SK-N-DZ (cell line): ENCODE measurements around the gene TNIK.

Experiments
- DNase-seq: peaks from one replicate; pipeline ENCODE4 v3.0.0-alpha.2; 2015; ENCODE audit warnings: low spot score

TNIK gene

DNA sequence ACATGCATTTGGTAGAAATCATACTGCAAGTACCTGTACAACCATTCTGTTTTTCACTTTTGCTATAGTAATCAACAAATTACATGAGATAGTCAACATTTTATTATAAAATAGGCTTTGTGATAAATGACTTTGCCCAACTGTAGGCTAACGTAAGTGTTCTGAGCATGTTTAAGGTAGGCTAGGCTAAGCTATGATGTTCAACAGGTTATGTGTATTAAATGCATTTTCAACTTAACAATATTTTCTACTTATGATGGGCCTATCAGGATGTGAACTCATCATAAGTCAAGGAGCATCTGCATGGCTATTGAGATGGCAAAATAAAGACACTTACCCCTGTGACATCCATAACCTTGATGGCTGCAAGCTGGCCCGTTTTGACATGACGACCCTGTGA, 232.4 kb downstream of the TNIK start:
- DNase-seq, result no peak

DNA sequence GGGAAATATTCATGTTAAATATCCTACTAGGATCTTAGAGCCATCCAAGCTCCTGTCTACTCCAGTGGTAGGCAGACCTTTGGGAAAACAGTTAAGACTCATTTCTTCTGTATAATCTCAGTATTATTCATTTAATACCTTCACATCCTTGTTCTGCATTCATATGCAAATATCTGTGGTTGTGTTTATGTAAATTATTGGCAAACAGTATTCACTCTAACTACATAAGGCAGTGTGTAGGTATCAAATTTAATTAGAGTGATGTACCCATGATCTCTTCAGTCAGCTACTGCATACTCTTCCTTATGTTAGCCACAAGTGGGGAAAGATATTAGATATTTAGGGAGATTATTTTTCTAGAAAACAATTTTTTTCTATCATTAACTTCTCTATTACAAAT, 232.8 kb downstream of the TNIK start:
- DNase-seq, result no peak

DNA sequence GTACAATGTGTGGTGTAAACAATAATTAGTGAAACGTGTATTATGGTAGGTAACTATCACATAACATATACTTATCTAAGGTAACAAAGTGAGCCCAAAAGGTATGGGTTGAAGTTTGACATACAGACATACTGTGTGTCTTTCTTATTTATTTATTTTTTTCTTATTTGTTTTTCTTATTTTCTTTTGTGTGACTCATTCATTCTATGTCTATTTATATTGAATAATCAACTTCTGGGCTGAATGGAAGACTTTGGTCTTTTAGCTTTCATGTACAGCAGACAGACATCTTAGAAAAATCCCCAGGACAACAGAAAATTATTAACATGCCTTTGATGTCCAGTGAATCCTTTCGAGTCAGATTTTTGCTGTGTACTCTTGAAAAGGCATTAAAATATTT, 233.4 kb downstream of the TNIK start:
- DNase-seq, result no peak

DNA sequence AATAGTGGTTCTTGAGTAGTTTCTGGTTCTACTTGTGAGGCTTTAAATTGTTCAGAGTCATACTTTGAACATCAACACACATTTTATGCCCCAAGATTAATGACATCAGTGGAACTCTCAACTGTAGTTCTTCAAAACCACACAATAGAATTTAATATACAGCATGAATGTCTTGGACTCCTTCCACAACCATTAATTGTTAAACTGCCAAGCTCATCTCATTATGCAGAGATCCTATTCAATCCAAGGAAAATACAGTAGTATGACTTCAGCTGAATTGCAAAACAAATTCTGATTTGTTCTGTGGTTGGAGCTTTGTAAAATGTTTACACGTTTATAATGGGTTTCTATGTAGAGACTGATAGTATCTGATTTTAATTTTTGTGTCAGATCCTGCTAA, 234.5 kb downstream of the TNIK start:
- DNase-seq, result no peak

DNA sequence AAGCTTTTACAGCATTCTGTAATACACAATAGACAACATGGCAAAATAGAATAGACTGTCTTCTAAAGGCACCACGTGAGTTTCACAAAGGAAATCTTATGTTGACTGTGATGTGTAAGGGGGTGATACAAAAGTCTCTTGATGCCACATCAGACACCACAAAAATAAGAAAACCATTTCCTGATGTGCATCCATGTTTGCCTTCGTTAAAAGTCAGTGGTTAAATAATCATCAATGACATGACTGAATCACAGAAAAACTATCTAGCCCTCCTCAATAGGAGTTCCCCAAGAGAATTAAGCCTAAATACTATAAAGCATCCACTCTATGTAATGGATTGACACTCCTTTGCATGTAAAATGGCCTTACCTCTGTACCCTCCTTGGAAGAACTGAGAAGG, 235.0 kb downstream of the TNIK start:
- DNase-seq, result no peak

DNA sequence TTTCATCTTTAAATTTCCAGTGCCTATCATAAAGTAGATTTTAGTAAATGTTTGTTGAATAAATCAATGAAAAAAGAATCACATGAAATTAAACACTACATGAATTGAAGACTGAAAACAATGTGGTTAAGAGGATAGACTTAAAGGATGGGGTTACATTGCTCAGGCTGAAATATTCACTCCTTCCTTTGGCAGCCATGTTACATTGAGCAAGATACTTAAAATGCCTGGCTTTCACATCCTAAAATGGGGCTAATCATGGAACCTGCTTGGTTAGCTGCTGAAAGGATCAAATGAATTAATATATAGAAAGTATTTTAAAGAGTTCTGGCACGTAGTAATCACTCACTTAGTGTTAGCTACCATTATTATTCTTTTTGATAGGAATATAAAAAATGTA, 236.8 kb downstream of the TNIK start:
- no peak for DNase-seq

DNA sequence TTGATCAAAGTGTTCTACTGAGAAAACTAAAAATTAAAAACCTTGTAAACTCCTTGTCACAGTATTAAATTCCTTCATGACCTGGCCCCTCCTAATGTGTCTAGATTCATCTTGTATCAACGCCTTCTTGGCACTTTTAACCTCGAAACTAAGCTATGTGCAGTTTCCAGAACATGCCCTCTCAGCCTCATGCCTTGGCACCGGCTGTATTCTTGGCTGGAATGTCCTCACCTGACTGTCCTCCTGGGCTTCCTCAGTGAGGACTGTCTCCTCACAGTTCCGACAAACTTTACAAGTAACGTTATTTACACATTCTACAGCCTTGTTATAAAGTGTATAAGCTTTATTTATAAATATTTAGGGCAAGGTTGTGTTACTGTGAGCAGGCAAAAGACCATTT, 237.2 kb downstream of the TNIK start:
- no peak for DNase-seq

DNA sequence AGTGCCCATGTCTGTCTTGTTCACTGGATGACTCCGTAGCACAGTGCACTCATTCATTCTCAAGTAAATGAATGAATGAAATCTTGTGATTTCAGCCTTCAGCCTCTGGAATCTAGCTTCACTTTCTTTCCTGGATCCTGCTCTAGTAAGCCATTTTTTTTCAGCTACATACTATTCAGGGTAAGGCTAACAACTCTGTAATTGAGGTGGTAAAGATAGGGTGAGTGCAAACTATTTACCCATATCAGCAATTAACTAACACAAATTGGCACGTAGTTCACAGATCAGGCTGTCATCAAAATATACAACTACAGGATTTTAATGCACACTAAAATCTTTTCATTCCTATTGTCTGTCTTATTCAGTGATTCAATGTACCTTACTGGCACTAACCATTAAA, 238.6 kb downstream of the TNIK start:
- DNase-seq, result no peak

DNA sequence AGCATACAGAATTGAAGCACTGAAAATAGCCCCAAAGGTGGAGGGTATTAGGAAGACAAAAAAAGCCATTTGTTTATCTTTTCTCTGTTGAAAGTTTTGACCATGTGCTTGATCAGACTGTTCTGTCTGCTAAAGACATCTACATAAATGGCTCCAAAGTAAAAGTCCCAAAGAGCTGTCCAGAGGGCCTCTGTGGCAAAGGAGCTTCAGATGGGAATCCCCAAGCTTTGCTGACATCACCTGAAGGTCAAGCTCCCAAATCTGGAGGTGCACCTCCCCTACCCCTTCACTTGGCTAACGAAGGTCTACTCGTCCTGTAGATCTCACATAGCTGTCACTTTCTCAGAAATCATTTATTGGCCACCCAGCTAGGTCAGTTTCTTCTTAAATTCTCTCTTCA, 239.1 kb downstream of the TNIK start:
- no peak for DNase-seq

DNA sequence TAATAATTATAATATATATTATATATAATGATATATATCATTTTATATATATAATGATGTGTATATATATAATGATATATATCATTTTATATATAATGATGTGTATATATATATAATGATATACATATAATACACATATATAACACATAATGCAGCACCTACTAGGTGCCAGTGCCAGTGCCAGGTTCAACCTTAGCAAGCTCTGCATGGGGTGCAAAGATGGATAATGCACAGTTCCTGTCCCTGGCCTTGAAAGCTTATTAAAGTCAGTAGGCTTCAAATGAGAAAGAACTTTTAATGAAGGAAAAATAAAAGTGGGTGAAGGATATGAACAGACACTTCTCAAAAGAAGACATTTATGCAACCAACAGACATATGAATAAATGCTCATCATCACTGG, 240.9 kb downstream of the TNIK start:
- no peak for DNase-seq

DNA sequence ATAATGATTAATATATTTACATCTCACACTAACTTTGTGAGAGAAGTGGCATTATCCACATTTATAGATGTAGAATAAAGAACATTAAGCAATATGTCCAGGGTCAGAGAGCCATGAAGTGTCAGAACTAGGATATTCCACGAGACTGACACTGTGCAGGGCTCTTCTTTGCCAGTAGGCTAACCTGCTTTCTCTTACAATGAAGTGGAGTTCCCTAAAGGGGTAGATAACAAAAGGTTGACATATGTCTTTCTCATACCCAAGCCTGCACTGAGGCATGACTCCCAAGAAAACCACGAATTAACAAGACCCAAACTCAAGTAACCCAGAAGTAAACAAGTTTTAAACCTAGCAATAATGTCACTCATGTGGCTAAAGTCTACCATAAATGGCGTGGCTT, 242.1 kb downstream of the TNIK start:
- peak; percentile 47 for DNase-seq

DNA sequence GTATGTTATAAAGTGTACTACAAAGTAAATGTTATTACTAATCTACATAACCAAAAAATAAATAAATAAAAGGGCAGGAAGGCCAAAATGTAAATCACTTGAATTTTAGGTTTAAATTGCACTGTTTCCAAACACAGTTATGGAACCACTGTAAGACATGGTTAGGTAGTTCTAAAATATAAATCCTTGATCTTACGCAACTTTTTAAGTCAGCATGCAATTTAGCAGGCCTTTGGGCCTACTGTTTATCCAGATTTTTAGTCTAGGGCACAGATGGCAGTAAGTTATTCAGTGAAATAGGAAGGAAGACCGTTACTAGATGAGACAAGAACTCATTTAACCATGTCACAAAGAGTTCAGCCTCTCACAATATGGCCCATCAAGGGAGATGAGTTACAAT, 246.3 kb downstream of the TNIK start:
- DNase-seq, result no peak

DNA sequence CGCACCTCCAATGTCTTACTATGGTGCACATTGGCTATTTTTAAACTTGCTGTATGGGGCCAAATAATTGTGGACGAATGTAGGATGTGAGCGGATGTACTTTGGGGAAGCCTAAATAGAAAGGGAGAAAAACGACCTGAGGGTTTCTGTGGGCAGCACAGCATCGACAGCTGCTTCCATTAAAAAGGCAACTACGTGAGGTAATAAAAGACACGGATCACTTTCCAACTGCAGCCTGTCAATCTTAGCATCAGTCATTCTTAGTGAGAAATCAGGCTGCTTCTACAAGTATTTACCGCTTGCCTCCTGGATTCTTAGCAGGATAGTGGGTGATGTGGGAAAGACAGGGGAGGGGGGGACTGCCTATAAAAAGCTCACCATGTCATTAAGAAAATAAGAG, 247.0 kb downstream of the TNIK start:
- no peak for DNase-seq

DNA sequence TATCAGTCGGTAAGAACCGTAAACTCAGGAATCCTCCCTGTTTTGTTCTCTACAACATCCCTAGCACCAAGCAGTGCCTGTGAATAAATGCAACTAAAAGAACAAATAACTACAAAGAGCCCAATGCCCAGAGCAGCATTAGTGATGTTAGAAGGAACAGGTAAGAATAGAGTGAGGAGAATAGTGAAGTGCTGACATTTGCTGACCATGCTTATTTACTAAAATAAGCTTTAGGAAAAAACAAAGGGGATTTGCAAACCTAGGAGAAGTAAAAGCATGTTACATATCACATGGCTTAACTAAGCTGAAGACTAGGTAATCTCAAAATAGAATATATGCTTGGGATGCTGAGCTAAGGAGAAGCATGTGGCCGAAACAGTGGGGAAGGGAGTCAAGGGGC, 247.6 kb downstream of the TNIK start:
- DNase-seq, result no peak

DNA sequence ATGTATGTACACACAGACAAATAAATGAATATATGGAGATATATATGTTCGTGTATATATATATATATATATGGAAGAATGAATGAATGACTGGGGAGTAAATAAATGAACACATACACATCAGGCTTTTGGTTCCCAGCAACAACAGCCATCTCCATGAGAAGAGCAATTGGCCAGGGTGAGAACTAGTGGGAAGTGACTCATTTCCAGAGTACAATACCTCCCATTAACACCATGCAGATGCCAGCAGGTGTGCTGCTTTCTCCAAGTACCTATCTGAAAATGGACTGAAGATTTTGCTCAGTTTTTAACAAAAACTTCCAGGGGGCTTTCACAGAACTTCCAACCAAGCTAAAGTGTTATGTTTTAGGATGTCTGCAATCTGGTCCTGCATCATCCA, 253.9 kb downstream of the TNIK start:
- DNase-seq, result no peak

DNA sequence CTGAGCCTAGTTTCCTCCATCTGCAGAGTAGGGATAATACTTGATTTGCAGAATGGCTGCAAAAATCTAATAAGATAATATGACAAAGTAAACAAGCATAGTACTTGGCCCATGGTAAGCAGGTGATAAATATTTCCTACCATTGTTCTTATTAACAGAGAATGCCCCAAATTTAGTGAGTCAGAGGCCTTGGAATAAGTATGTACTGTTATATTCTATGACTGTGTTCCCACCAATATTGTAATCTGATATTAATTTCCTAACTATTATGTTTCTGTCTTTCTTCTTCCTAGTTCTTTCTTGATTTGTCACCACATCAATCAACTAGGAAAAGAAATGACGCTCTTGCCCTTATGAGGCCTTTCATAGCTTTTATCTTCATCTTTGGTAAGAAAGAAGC, 255.3 kb downstream of the TNIK start:
- DNase-seq, result no peak

DNA sequence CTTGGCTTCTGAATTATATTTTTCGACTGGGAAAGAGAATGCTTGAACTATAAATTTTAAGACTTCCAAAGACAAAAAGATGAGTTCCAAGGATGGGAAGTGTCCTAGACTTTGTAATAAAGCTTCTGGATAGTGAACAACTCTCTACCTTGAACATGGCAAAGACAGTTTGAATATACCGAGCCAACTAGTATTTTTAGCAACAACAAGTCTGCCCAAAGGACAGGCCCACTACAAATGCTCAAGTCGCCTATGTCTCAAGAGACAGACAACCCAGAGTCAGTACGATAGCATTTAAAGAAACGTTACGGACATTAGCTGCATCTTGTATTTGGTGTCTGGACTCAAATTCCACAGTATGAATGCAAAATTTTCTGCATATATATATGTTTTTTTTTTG, 258.4 kb downstream of the TNIK start:
- DNase-seq, result no peak

DNA sequence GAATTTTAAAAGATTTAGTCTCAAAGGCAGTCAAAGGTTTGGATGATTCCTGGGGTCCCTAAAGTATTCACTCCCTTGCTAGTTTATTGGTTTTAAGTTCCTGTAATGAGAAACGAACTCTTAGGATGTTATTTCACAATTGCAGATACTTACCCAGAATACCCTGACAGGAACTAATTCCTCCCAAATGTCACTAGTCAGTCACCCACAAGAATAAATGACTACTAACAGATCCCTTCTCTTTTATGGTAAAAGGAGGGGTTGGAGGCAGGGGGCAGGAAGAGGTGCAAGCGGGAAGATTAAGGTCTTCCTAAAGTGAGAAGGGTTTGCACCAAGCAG, 259.5 kb downstream of the TNIK start:
- DNase-seq, result no peak

DNA sequence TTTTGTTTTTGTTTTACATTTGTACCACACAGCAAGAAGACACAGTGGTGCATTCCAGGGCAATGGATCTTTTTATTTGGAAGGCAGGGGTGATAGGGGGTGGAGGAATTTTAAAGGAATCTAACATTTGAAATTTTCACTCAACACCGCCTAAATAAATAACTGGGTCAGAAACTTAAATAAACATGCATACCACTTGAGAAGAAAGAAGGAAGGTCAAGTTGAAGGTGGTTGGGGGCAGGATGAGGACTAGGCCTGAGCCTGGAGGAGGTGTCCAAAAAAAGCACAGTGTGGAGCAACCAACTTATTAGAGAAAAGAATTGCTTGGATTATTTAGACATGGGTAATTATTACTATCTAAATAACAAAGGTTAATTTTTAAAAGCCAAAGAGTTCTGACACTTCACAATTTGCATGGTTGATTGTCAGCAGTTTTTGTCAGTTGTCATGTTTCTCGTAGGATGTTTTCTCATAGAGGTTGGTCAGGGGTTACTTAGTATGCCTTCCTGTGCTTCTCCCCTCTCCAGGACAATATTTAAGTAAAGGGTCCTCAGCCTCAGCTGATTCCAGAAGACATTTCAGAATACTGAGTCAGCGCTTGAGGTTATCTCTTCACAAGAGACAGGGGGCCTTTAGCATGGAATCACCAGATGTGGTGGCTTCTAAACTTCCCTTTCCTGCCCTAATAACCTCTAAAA, 260.0 kb downstream of the TNIK start:
- no peak for DNase-seq

DNA sequence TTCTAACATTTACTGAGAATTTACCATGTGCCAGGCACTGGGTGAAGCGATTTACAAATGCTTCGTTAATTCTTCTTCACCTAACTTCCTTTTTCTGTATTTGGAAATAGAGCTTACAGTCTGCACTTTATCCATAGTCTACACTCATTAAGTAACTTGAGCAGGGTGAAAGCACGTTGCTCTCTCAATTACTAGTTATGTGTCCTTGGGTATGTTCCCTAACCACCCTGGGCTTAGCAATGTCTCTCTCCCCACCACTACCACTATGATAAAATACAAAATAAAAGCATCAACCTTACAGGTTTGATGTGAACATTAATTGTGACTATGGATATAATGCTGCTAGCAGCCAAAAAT, 260.8 kb downstream of the TNIK start:
- DNase-seq, result no peak

DNA sequence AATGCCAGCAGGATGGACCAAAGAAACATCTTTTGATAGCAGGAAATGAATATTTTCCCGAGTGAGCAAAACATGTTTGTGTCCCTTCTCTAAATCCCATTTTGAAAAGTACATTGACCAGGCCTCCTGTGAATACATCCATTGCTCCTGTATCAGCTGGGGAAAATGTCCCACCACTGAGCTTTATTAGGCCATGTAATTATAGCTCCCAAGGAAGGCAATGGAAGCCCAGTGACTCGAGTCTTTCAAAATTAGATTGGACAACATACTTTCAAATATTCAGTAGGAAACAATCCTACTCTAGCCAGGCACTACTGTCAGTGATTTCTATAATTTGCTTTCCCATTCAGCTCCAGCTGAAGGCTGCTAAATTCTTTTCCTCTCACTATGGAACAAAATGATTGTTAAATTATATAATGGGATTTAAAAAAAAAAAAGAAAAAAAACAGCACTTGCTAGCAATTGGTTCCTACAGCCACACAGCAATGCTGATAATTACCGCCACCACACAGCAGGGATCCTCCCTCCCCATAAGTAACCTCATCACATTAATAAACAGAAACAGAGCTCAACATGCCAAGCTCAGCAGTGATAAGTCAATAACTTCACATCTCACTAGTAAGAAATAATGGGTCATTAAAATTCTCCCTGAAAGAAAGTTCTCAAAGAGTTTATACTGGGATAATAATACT, 261.3 kb downstream of the TNIK start:
- DNase-seq, result no peak

DNA sequence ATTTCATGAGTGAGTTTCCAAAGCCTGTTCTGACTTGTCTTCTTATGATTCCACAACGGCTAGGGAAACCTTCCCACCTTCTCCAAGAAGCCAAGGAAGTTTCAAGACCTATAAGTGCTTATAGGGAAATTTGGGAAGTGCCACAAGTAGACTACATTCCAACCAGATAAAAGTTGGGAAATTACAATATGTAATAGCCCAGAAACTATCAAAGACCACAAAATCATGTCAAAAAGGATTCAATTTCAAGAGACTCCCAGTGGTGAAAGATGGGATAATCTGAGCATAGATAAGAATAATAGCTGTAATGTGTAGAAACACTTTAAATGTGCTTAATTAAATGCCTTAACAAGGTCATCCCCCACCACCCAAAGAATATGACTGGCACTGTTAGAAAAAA, 264.5 kb downstream of the TNIK start:
- no peak for DNase-seq

DNA sequence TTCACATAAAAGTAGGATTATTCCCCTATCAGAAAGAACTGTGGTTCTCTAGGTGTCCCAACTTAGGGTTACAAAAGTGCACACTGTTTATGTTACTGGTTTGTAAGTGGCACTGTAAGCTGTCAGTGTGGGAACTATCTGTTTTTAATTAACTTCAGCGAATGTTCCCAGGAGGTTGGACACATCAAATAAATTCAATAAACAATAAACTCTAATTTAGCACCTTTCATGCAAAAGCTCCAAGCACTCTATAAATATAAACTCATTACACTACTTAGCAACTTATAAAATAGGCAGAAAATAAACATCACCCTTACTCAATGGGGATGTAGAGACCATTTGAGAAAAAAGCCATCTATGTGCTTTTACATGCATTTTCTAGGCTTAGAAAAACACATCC, 265.2 kb downstream of the TNIK start:
- no peak for DNase-seq

DNA sequence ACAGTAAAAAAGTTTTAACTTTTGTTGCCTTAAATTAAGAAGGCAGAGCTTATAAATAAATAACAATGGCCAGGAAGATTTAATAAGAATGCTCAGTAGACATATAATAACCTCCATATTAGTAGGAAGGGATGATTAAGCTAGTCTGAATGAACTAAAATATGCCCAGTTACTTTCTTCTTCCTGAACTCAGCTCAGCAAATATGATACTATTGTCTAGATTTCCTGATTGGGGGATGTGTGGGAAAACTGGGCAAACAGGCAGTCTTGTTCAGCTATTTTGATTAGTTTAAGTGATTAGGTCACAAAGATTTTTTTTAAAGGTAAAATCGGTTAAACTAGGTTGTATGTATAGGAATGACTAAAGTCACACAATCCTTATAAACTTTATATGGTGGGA, 266.5 kb downstream of the TNIK start:
- DNase-seq, result no peak
